ENCODE data around the gene MYH10.

MYH10 gene

DNA sequence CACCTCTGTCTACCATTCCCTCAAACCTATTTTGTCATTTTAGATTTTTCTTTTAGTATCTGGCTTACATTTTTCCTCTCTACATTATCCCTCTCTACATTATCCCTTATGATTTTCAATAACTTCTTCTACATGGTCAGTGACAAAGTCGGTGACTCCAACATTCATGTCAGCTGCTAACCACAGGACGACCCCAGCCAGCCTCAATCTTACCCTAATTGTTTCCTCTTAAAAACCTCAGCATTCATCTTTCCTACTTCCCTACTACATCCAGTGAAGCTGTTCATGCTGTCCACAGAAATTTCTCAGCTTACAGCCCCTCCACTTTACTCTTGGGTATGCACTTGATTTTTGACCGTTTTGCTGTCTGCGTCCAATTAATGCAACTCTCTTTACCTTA, 8.3 kb downstream of the MYH10 start:
- Mint-ChIP-seq H3K27me3 (ENCODE audit: low read depth) (no peaks in the 10 kb centered on the region), H3K4me1 (peaks cover 34% of the 10 kb centered on the region), H3K4me3 (no peak overlapping the region), H3K9me3 (no peaks in the 10 kb centered on the region), H3K27ac (peak overlapping the region in 1 of 3 experiments; percentile 25), H3K36me3 (ENCODE audit: low read depth) (peaks cover 72% of the 10 kb centered on the region)
- TF ChIP-seq, protein P1, sequence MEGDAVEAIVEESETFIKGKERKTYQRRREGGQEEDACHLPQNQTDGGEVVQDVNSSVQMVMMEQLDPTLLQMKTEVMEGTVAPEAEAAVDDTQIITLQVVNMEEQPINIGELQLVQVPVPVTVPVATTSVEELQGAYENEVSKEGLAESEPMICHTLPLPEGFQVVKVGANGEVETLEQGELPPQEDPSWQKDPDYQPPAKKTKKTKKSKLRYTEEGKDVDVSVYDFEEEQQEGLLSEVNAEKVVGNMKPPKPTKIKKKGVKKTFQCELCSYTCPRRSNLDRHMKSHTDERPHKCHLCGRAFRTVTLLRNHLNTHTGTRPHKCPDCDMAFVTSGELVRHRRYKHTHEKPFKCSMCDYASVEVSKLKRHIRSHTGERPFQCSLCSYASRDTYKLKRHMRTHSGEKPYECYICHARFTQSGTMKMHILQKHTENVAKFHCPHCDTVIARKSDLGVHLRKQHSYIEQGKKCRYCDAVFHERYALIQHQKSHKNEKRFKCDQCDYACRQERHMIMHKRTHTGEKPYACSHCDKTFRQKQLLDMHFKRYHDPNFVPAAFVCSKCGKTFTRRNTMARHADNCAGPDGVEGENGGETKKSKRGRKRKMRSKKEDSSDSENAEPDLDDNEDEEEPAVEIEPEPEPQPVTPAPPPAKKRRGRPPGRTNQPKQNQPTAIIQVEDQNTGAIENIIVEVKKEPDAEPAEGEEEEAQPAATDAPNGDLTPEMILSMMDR (IDR thresholded peaks at IDR 0.05; ENCODE audit: unreplicated experiment in 3 of 3), result no peak

DNA sequence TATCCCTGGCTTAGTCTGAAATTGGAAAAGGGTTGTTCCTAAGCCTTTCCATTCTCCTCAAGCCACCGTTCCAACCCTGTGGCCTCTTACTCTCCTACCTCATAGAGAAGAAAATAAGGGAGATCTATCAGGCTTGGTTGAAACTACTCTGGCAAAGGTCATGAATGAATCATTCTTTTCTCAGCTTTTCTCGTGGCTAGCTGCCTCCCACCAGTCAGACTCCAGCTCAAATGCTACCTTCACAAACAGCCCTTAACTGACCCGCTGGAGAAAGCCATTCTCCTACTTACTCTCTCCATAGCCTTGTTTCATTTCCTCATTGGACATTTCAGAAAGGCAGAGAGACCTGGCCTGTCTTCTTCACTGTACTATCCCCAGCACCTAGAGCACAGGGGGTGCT, 8.9 kb downstream of the MYH10 start:
- H3K36me3 Mint-ChIP-seq (ENCODE audit: low read depth), result peaks cover 78% of the 10 kb centered on the region
- no peaks in the 10 kb centered on the region for H3K27me3 Mint-ChIP-seq (ENCODE audit: low read depth)
- TF ChIP-seq, protein P1 (IDR thresholded peaks at IDR 0.05; ENCODE audit: unreplicated experiment in 3 of 3), result no peak
- peak overlapping the region; percentile 6 to 50 (median 19) for H3K27ac Mint-ChIP-seq
- no peaks in the 10 kb centered on the region for H3K9me3 Mint-ChIP-seq
- peaks cover 33% of the 10 kb centered on the region for H3K4me1 Mint-ChIP-seq
- H3K4me3 Mint-ChIP-seq, result no peak overlapping the region

DNA sequence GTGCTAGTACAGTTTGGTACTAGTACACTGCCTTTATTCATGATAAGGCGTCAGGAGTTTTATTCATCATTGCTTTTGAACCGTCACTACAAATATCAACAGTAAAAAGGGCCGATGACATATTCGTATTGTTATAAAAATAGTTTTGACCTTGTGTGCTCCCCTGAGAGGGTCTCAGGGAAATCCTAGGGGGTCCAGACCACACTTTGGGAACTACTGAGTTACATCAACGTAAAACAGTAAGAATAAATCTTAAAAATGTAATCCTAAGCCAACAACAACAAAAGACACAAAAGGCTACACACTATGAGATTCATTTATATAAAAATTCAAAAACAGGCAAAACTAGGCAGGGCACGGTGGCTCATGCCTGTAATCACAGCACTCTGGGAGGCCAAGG, 11.2 kb downstream of the MYH10 start:
- H3K4me1 Mint-ChIP-seq, result peaks cover 33% of the 10 kb centered on the region
- H3K36me3 Mint-ChIP-seq (ENCODE audit: low read depth), result peaks cover 89% of the 10 kb centered on the region
- no peak overlapping the region for H3K27ac Mint-ChIP-seq
- H3K9me3 Mint-ChIP-seq, result no peaks in the 10 kb centered on the region
- TF ChIP-seq, protein P1 (IDR thresholded peaks at IDR 0.05; ENCODE audit: unreplicated experiment in 3 of 3), result no peak
- H3K4me3 Mint-ChIP-seq, result peak overlapping the region in 1 of 3 experiments; percentile 18
- H3K27me3 Mint-ChIP-seq (ENCODE audit: low read depth), result no peaks in the 10 kb centered on the region

DNA sequence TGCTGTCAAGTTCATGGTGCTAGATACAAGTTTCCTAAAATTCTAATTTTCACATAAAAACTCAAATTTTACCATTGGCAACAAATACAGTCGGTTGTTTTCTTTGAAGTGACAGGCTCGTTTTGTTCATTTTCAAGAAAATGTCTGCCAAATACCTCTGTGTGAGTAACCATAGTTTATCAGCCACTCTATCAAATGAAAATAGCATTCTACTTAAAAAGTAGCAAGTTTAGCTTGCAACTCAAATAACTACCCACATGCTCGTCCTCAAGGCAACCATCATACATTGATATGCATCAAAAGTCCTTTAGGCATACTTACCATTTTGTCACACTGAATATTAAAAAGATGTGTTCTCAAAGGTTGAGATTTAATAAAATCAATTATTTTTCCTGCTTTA, 11.7 kb downstream of the MYH10 start:
- no peak overlapping the region for H3K4me3 Mint-ChIP-seq
- no peaks in the 10 kb centered on the region for H3K27me3 Mint-ChIP-seq (ENCODE audit: low read depth)
- TF ChIP-seq, protein P1 (IDR thresholded peaks at IDR 0.05; ENCODE audit: unreplicated experiment in 3 of 3), result no peak
- H3K27ac Mint-ChIP-seq, result no peak overlapping the region
- H3K36me3 Mint-ChIP-seq (ENCODE audit: low read depth), result peaks cover 87% of the 10 kb centered on the region
- peaks cover 31% of the 10 kb centered on the region for H3K4me1 Mint-ChIP-seq
- no peaks in the 10 kb centered on the region for H3K9me3 Mint-ChIP-seq

DNA sequence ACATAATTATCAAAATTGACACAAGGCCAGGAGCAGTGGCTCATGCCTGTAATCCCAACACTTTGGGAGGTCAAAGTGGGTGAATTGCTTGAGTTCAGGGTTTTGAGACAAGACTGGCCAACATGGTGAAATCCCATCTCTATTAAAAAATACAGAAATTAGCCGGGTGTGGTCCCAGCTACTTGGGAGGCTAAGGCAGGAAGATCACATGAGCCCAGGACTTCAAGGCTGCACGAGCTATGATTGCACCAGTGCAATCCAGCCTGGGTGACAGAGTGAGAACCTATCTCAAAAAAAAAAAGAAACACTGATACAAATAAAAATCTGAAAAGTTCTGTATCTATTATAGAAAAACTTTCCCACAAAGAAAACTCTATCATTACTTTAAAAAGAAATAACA, 15.5 kb downstream of the MYH10 start:
- peaks cover 8% of the 10 kb centered on the region for H3K9me3 Mint-ChIP-seq
- TF ChIP-seq, protein P1 (IDR thresholded peaks at IDR 0.05; ENCODE audit: unreplicated experiment in 3 of 3), result no peak
- peaks cover 21% of the 10 kb centered on the region for H3K4me1 Mint-ChIP-seq

DNA sequence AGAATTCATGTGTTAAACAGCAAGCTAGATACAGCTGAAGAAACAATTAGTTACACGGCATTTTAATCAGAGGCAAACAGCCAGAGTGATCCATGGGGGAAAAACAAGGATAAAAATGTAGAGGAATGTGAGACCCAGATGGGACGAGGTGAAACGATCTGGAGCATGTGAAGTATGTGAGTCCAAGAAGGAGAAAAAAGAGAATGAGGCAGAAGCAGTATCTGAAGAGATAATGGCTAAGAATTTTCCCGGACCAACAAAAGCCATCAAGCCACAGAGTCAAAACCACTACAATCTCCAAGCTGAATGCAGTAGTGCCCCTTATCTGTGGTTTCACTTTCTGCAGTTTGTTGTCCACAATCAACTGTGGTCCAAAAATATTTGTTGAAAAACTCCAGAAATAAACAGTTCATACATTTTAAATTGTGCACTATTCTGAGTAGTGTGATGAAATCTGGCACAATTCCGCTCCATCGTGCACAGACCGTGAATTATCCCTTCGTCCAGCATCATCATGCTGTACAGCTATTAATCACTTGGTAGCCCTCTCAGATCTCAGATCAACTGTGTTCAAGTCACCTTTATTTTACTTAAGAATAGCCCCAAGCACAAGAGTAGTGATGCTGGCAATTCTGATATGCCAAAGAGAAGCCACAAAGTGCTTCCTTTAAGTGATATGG, 18.8 kb downstream of the MYH10 start:
- H3K27me3 Mint-ChIP-seq (ENCODE audit: low read depth), result no peaks in the 10 kb centered on the region
- peak overlapping the region in 2 of 3 experiments; percentile 3 to 4 for H3K27ac Mint-ChIP-seq
- H3K9me3 Mint-ChIP-seq, result peaks cover 8% of the 10 kb centered on the region
- H3K36me3 Mint-ChIP-seq (ENCODE audit: low read depth), result peaks cover 72% of the 10 kb centered on the region
- peaks cover 44% of the 10 kb centered on the region for H3K4me1 Mint-ChIP-seq
- H3K4me3 Mint-ChIP-seq, result no peak overlapping the region
- TF ChIP-seq, protein P1 (IDR thresholded peaks at IDR 0.05; ENCODE audit: unreplicated experiment in 3 of 3), result no peak

More for the DNA sequence above, 15.5 kb downstream of the MYH10 start:
- Mint-ChIP-seq H3K27me3 (ENCODE audit: low read depth) (no peaks in the 10 kb centered on the region), H3K4me3 (no peak overlapping the region), H3K36me3 (ENCODE audit: low read depth) (peaks cover 84% of the 10 kb centered on the region), H3K27ac (no peak overlapping the region)
